HG02798 (cell line): Measurements from ENCODE around the gene FUOM.
"Not testable (repeated sequence)": the region's sequence is repeated elsewhere in the genome, so short reads cannot be mapped to it uniquely, and the experiment has no call there.

Experiments
- ATAC-seq: cut with Tn5 transposase; IDR thresholded peaks from one replicate; pipeline ENCODE4 v1.9.1; 2021; ENCODE audit warnings: mild to moderate bottlenecking; ENCODE audit not compliant: unreplicated experiment, poor library complexity

FUOM gene

DNA sequence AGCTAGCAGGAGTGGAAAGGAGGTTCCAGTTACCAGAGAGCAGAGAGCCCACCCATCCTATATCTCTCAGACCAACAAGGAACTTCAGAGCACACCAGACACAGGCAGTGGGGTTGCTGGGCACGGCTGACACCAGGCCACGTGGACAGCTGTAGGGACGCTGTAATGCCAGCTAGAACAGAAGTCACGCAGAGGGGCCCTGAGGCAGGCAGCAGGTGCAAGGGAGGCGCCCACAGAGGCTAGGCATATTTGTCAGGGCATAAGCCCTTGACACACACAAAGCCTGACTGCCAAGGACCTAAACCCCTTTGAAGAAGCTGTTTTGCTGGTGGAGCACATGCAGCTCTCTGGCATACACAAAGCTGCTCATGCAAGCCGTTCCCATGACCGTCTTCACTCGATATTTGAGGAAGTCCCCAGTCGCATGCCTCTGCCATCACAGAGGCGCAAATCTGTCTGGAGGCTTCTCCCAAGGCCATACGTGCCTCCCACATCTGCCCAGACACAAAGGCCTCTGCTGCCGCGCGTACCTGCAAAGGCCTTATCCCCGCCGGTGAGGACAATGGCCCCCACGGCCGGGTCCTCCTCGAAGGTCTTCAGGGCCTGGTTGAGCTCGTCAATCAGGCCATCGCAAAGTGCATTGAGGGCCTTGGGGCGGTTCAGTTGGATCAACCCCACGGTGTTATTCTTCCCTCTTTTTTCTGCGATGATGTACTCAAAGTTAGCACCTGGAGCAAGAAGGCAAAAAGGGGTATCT is 12.4 kb upstream of the FUOM start:
- no peak for ATAC-seq

DNA sequence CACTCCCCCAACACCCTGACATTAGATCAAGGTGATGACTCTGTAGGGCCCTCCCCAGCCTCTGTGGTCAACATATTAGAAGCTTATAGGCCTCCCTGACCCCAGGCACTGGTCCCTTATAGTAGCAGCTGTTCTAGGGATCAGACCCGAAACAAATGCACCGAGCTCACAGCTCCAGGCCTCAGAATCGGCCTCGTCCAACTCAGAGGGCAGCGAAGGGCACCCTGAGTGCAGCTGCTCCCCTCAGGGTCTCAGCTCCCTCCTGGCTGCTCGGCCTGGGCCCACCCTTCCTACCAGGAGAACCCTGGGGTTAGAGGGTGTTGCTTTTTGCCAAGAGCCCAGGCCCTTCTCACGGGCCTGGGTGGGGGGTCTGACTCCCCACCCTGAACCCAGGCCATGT is 10.3 kb upstream of the FUOM start:
- ATAC-seq: no peak

DNA sequence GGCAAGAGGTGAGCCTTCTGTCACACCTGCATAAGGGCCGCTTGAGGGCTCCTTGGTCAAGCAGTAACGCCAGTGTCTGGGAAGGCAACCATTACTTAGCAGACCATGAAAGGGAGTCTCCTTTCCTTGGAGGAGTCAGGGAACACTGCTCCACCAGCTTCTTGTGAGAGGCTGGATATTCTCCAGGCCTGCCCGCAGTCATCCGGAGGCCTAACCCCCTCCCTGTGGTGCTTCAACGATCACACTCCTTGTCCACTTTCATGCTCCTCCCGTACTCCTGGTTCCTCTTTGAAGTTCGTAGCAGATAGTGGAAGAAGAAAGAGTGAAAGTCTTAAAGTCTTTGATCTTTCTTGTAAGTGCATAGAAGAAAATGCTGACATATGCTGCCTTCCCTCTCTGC is 9.6 kb upstream of the FUOM start:
- not testable (repeated sequence) for ATAC-seq

DNA sequence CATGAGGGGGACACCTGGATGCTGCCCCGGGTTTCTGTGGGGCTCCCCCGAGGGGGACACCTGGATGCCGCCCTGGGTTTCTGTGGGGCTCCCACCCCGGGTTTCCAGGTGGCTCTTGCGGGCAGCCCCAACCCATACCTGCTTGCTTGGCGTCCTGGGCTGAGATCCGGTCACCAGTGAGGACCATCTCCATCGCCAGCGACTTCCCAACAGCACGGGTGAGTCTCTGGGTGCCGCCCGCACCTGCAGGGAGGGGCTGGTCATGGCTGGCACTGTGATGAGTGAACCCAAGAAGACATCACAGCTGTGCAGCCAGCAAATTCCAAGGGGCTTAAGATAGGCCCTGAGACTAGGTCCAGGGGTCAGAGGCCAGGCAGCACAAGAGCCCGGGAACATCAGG is 8.9 kb upstream of the FUOM start:
- ATAC-seq: no peak

DNA sequence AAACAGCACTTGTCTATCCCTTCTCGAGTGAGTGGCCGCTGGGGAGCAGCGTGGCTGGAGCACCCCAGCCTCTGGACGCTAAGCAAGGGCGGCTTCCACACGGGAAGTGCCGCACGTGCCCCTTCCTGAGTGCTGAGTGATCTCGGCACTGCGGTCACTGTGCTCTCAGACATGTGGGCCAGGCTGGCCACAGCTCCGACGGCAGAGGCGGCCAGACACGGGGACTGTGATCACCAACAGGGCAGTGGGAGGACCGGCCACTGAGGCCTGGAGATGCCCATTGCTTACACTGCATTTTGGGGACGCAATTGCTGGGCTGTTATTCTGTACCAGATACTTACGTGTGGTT is 8.3 kb upstream of the FUOM start:
- no peak for ATAC-seq

DNA sequence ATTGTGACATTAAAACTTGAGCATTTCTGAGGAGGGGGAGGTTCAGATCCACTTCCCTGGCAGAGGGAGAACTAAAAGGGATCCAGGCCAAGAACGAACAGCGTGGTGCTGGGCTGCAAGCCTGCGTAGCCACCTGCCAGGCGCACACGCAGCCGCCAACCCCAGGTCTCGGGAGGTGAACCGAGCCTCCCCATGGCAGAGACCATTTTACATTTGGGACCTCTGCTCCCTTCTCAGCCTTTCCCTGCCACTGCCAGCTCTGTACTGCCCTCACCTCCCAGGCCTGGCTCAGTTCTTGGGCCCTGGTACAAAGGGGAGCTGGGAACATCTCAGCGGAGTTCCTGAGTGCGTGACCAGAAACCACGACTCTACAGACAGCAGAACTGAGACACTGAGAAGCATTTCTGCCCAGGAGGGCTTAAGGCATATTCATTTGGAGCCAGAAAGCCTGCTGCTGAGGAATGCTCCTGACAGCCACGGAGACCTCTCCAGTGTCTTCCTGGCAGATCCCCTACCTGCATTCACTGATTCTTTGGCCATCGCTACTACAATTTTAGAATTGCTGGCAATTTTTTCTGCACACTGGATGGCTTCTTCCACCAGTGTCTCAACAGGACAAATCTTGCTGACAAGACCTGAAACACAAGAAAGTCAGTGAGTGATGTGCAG is 7.8 kb upstream of the FUOM start:
- no peak for ATAC-seq

DNA sequence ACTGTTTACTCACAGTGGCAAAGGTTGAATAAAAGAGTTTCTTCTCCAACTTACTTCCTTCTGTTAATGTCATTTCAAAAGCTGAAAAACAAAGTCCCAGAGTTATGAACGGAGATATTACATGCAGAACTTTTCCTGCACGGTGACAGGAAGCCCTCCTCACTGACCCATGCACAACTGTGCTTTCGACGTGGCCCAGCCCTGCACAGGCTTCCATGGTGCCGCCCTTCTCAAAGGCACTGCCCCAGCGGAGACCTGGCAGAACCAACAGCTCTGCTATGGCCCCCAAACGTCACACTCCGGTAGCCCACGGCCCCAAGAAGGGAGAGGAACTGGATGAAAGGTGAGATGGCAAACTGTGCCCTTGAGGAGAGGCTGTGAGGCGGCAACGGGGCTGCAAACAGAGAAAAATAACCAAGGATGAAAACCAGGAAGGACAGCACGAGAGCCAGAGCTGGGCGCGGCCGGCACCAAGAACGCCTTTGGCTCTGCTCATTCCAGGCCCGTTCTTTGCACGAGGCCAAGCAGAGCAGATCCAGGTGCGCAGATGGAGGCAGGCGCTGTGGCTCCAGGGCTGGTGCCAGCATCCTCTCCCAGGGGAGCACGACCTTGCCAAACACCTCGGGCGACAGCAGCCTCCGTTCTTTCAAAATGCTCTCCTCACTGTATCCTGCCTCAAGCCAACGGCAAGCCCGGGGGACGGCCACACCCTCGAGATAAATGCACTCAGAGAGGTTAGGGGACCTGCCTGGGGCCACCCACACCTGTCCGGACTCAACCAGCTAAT is 7.0 kb upstream of the FUOM start:
- no peak for ATAC-seq

DNA sequence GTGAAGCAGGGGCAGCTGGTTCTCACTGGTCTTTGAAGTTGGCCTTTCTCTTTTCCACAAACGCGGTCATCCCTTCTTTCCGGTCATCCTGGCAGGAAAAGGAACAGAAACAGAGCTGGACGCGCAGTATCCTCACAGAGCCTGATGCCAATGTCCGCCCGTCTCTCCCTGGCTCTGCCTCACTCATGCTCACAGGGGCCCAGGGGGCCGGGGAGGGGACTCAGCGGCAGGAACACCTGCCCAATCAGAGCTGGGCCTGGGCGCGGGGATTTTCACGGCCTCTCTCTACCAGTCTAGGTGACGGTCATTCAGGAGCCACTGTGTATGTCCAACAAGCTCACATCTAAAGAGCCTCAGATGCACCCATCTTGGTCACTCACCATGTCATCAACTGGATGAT is 5.0 kb upstream of the FUOM start:
- no peak for ATAC-seq

DNA sequence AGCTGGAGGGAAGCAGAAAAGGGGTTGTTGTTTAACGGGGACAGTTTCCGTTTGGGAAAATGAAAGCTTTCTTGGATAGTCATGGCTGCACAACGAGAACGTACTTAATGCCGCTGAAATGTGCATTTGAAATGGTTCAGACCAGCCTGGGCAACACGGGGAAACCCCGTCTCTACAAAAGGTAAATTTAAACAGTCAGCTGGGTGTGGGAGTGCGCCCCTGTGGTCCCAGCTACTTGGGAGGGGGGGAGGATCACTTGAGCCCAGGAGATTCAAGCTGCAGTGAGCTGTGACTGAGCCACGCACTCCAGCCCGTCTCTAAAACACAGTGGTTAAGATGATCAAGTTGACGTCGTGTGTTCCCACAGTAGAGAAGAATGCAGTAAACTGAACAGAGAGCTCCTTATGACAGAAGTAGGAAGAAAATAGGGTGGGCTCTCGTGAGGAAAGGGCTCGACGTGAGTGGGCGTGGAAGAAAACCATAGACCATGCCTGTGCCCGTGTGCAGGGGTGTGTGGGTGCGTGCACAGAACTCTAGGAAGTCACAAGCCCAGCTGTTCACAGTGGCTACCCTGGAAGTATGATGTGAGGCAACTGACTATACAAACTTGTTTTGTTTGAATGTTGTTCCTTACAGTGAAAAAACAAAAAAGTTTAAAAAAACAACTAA is 4.1 kb upstream of the FUOM start:
- no peak for ATAC-seq

DNA sequence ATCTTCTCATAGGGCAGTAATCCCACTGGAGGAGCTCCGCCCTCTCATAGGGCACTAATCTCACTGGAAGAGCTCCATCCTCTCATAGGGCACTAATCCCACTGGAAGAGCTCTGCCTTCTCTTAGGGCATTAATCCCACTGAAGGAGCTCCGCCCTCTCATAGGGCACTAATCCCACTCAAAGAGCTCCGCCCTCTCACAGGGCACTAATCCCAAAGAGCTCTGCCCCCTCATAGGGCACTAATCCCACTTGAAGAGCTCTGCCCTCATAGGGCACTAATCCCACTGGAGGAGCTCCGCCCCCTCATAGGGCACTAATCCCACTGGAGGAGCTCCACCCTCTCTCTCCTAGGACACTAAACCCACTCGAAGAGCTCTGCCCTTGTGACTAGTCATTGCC is 3.4 kb upstream of the FUOM start:
- ATAC-seq: no peak

DNA sequence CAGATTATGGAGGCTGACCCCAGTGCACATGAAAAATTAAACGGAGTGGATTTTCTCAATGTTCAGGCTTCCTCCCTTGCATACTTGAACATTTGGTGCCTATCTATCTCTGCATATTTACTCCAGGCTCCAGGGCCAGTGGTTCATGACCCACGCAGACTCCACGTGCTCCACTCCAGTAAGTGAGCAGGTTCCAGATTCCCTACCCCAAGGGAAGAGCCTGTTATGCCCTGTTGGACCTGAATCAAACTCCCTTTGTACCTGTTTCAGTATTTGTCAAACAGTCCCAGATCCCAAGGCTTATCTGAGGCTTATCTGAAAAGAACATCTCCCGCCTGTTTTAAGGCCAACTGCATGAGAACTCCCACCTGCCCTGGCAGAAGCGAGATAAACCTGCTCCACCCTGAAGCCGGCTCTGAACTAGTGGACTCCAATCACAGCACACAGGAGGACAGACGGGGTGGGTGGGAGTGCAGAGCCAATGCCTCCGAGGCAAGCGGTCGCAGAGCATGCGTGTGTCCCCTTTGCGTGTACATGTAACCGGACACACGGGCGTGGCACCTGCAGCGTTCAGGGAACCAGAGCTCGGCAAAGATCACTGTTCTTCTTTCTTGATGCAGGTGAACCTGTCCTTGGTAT is 2.3 kb upstream of the FUOM start:
- no peak for ATAC-seq

DNA sequence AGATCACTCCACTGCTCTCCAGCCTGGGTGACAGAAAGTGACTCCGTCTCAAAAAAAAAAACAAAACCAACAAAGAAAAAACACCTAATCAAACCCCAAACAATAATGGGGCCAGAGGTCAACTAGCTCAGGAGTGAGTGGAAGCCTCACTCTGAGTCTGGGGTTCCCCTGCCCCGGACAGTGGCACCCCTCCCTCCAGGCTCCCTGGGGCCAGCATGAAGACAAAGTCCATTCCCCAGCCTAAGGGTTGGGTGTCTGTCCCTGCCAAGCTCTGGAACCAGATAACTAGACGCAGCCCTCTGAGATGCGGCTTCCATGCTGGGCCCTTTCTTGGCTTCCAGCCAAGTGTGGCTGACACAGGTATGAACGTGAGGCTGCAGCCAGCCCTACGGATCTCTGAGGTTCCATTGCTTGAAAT is 1.7 kb upstream of the FUOM start:
- ATAC-seq: no peak

DNA sequence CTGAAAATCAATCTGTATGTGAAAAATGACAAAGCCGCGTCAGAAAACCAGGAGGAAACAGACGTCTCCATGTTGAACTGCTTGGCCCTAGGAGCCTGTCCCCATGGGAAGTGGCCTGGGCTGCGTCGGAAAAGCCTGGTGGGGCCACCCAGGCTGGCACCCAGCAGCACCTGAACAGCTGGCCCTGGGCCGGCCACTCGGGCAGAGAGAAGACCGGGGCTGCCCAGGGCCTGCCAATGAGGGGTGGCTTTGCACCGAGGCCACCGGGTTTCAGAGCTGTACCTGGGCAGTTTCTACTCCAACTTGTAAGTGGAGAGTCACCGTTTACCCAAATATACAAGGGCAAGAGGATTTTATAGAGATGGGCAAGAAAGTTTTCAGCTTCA is 1.1 kb upstream of the FUOM start:
- ATAC-seq: no peak

DNA sequence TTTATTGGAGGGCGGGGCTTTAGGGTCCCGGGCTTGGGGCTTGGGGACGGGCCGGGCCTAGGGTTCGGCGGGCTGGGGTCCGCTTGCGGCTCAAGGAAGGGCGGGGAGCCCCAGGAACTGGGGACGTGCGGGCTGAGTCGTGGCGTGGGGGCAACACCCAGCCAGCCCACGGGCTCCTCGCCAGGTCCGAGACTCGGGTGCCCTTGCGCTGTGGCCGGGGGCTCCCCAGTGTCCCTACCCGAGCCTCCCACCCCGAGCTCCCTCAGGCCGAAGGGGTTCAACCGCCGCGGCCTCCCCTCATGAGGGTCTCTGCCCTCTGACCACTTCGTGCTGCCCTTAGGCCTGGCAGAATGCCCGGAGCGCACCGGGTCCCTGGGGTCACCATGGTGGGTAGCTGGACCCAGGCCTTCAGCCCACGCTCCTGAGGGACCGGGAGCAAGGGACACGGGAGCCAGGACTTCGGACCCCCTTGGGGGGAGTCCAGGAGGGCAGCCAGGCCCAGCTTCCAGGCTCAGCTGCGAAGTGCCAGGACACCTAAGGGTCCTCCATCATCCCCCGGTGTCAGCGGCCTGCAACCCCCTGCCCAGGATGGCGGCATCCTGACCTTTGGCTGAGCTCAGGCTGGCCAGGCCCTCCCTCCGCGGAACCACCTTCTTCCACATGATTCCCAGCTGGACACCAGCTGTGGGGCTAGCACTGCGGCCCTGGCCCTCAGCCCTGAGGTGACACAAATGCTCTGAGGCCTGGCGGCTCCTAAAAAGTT is 524 bp upstream of the FUOM start:
- no peak for ATAC-seq

DNA sequence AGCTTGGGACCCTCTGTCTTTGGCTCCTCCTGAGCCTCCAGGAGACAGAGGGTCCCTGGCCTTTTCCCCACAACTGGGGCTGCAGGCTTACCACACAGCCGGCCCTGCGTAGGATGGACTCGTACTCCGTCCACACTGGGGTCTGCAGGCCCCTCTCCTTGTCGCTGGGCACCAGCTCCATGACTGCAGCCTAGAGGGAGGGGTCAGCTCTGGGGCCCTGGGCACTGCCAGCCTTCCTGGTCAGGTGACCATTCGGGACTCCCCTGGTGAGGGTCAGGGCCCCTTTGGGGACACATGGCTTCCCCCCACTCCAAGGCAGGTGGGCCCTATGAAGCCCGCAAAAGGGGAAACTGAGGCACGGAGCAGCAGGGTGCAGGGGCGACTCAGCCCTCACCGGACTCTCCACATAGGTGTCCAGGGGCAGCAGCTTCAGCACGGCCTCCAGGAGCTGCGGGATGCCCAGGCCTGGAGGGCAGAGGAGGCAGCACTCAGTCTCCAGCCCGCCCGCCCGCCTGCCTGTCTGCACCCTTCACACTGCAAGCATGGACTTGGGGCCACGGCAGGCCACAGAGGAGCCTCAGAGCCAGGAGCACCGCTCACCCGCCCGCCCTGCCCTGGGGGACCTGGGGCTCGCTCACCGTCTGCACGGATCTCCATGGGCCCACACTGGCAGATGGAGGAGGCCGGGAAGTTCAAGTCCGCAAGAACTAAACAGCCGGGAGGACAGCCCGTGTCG is 1.1 kb downstream of the FUOM start:
- no peak for ATAC-seq

DNA sequence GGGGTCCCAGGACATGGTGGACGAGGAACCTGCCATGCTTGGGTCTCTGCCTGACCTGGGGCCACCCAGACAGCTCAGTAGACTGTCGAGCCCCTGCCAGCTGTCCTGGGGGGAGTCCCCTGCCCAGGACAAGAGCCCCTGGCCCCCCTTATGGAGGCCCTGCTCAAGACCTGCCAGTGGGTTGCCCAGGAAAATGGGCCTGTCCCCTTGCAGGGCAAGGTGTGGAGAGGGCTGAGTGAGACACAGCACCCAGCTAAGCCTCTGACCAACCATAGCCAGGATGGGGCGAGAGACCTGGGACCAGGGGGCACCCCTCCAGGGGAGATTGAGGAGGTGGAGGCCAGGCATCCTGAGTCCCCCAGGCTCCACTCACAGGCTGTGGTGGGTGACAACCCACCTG is 1.8 kb downstream of the FUOM start:
- no peak for ATAC-seq

DNA sequence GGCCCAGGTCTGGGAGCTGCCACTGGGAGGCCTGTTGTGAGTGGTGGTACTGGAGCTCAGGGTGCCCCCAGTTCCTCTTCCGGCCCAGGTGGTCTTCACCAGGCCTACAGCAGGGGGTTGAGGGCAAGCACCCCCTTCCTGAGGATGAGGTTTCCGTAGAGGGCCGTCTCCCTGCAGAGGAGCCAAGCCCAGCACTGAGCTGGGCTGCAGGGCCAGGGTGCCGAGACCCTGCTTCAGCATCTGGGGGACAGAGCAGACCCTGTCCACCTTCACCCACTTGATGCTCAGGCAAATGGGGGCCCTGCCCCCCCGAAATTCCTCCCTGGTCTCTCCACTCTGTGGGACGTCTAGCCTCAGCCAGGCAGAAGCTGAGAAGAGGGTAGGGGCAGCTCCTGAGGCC is 2.6 kb downstream of the FUOM start:
- ATAC-seq: no peak

DNA sequence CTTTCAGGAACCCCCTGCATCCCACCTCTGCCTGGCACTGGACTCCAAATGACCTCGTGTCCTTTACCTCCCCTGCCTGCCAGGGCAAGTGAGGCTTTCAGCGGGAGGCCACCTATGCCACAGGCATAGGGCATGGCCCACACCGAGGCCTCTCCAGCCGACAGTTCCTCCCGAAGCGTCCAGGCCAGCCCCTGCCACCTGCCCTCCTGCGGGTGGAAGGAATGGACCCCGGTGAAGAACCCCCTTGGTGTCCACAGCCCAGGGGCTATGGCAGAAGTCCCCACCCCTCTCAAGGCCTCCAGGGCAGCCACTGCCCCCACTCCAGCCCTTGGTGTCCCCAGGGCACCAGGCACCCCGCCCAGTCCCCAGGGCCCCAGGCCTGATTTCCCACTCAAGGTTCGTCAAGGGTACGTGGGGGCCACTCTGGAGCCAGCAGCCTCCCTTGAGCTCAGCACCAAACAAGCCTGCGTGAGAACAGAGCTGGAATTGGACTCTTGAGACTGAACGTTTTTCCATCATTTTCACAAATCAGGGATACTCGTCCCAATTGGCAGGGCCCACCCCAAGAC is 3.1 kb downstream of the FUOM start:
- no peak for ATAC-seq
